GM12878 (cell line): ENCODE data around the gene ZNRF3. TPM values are rescaled to one million over a fixed set of nuclear protein-coding genes. Genes with fewer than 3 reads are reported as not detected.

Experiments used
- ATAC-seq: fragments of 200-7000 bp; cut with Tn5 transposase; 3 replicates; pipeline ENCODE4 v1.9.1; 2020; ENCODE audit warnings: mild to moderate bottlenecking, moderate library complexity
- BruUV-seq: library from RNA; stranded (reverse); fragments of 400-500 nt; replicated peaks from 2 replicates; lab custom pipeline; 2021; lab: Mats Ljungman, UMichigan
- CTCF ChIA-PET: fragments of 300-600 bp; sonication (Branson Sonifier 250); formaldehyde crosslinking; extraction: SDS; loops from one replicate; lab custom pipeline; 2021; ENCODE audit warnings: inconsistent platforms; lab: Yijun Ruan, JAX
- POLR2A ChIA-PET: fragments of 350-600 bp; formaldehyde crosslinking; extraction: SDS; loops from one replicate; lab custom pipeline; 2021; ENCODE audit warnings: inconsistent platforms; lab: Charles Lee
- RAD21 ChIA-PET: fragments of 300-600 bp; sonication (Branson Sonifier 250); formaldehyde crosslinking; loops from one replicate; lab custom pipeline; 2023; ENCODE audit warnings: antibody characterized with exemption; ENCODE audit not compliant: unreplicated experiment; lab: Charles Lee
- SMC1A ChIA-PET: fragments of 300-600 bp; sonication (Branson Sonifier 250); formaldehyde crosslinking; loops from one replicate; lab custom pipeline; 2023; ENCODE audit not compliant: unreplicated experiment, uncharacterized antibody; lab: Charles Lee
- DNase-seq: peaks from one replicate; pipeline ENCODE4 v3.0.0-alpha.2; 2011; ENCODE audit warnings: low read depth, low spot score
- FAIRE-seq: peaks from 3 replicates; lab custom pipeline; 2011; peaks lifted over from hg19 to GRCh38; lab: Jason Lieb, UNC
- H2AFZ ChIP-seq: 2 replicates; pipeline ENCODE4 v1.6.0; 2011; ENCODE audit warnings: low read depth, low read length, control low read depth; ENCODE audit not compliant: control insufficient read depth
- H3K27ac ChIP-seq: 2 replicates; pipeline ENCODE4 v1.5.1; 2011; ENCODE audit warnings: control low read depth; ENCODE audit not compliant: control insufficient read depth, insufficient read depth
- H3K27me3 ChIP-seq, 2 experiments: replicated peaks in 1 of 2; 2 replicates each; pipeline versions ENCODE4 v1.6.0 to v1.6.1; 2011; ENCODE audit warnings: low read length in 1 of 2; ENCODE audit not compliant: control insufficient read depth in 2 of 2, insufficient read depth in 2 of 2
- H3K36me3 ChIP-seq, 2 experiments: 2 replicates each; pipeline ENCODE4 v1.5.1; 2011; ENCODE audit warnings: low read length in 1 of 2; ENCODE audit not compliant: control insufficient read depth in 2 of 2, insufficient read depth in 2 of 2
- H3K4me1 ChIP-seq: 2 replicates; pipeline ENCODE4 v1.6.1; 2011; ENCODE audit warnings: mild to moderate bottlenecking, low read length, moderate library complexity, mixed read lengths; ENCODE audit not compliant: control insufficient read depth, insufficient read depth
- H3K4me2 ChIP-seq: 2 replicates; pipeline ENCODE4 v1.6.0; 2011; ENCODE audit warnings: control low read depth; ENCODE audit not compliant: control insufficient read depth, insufficient read depth
- H3K4me3 ChIP-seq: fragments of 200-600 bp; sonication (generic); 2 replicates; pipeline ENCODE4 v1.5.1; 2016
- H3K79me2 ChIP-seq: 2 replicates; pipeline ENCODE4 v1.6.0; 2011; ENCODE audit warnings: low read length; ENCODE audit not compliant: control insufficient read depth, insufficient read depth
- H3K9ac ChIP-seq: 2 replicates; pipeline ENCODE4 v1.8.0; 2011; ENCODE audit warnings: low read length, control low read depth, mixed read lengths; ENCODE audit not compliant: control insufficient read depth, insufficient read depth
- H3K9me3 ChIP-seq: replicated peaks from 3 replicates; pipeline ENCODE4 v1.5.1; 2011; ENCODE audit warnings: mild to moderate bottlenecking, low read length; ENCODE audit not compliant: control insufficient read depth, insufficient read depth
- H4K20me1 ChIP-seq: 2 replicates; pipeline ENCODE4 v1.6.0; 2011; ENCODE audit not compliant: control insufficient read depth, insufficient read depth
- CREM ChIP-seq: IDR thresholded peaks from 2 replicates; pipeline ENCODE4 v1.6.1; 2014; ENCODE audit warnings: antibody characterized with exemption, low read depth
- EGR1 ChIP-seq, 2 experiments: IDR thresholded peaks; 1 replicate in 1 of 2; 2 replicates in 1 of 2; pipeline ENCODE4 v1.6.1; 2011 to 2012; ENCODE audit warnings: low read depth in 2 of 2, low read length in 2 of 2, borderline replicate concordance in 1 of 2, mild to moderate bottlenecking in 1 of 2, moderate library complexity in 1 of 2
- ETV6 ChIP-seq, 2 experiments: fragments of 450-650 bp in 1 of 2; IDR thresholded peaks in 1 of 2; conservative IDR thresholded peaks in 1 of 2; 2 replicates each; pipeline ENCODE4 v1.6.1; 2014; ENCODE audit warnings: antibody characterized with exemption in 1 of 2, borderline replicate concordance in 1 of 2, low read depth in 1 of 2, mild to moderate bottlenecking in 1 of 2, moderate library complexity in 1 of 2
- HDGF ChIP-seq: fragments of 450-650 bp; IDR thresholded peaks from 2 replicates; pipeline ENCODE4 v1.6.1; 2016; ENCODE audit warnings: antibody characterized with exemption
- JUND ChIP-seq: IDR thresholded peaks from 2 replicates; pipeline ENCODE4 v1.6.1; 2012; ENCODE audit warnings: low read depth, mild to moderate bottlenecking, low read length, improper control_type of control experiment, moderate library complexity
- KLF5 ChIP-seq: fragments of 450-650 bp; IDR thresholded peaks from 2 replicates; pipeline ENCODE4 v1.6.1; 2014; ENCODE audit warnings: mild to moderate bottlenecking; ENCODE audit not compliant: partially characterized antibody
- POLR2A ChIP-seq: IDR thresholded peaks from 2 replicates; pipeline ENCODE4 v1.6.1; 2011; ENCODE audit warnings: low read depth, mild to moderate bottlenecking, low read length
- RFX5 ChIP-seq: IDR thresholded peaks from 2 replicates; pipeline ENCODE4 v1.6.1; 2011; ENCODE audit warnings: low read depth, low read length, improper control_type of control experiment
- RUNX3 ChIP-seq: IDR thresholded peaks from 2 replicates; pipeline ENCODE4 v1.6.1; 2012; ENCODE audit warnings: low read length, inconsistent platforms
- SPI1 ChIP-seq: IDR thresholded peaks from 2 replicates; pipeline ENCODE4 v1.6.1; 2011; ENCODE audit warnings: low read depth, mild to moderate bottlenecking, low read length, moderate library complexity, borderline replicate concordance; ENCODE audit not compliant: insufficient read depth
- ZNF24 ChIP-seq: fragments of 450-650 bp; IDR thresholded peaks from 2 replicates; pipeline ENCODE4 v1.6.1; 2017; ENCODE audit warnings: antibody characterized with exemption, mild to moderate bottlenecking
- WGBS: methylation state at CpG from one replicate; pipeline ENCODE4 v1.1.6; 2016; ENCODE audit warnings: low lambda C conversion rate; ENCODE audit not compliant: insufficient replicate concordance, insufficient coverage; ENCODE audit errors: missing lambda C conversion rate; 5-methylcytosine and 5-hydroxymethylcytosine counted together
- in situ Hi-C: fragments of 300-500 bp; cut with MboI; formaldehyde crosslinking; loops from 9 replicates; pipeline ENCODE4 v1.14.3; 2018; ENCODE audit warnings: mixed read lengths
- intact Hi-C: fragments of 100-400 bp; cut with micrococcal nuclease; formaldehyde crosslinking; loops from one replicate; pipeline ENCODE4 v1.14.2; 2022; ENCODE audit not compliant: unreplicated experiment
- polyA plus RNA-seq, 11 experiments: library from polyadenylated mRNA; depleted of rRNA in 4 of 11; unstranded in 6 of 11; stranded (reverse) in 5 of 11; fragments of >200 nt; fragmentation: Nextera tagmentation in 4 of 11; fragmentation: Illumina TruSeq in 1 of 11; extraction: Ambion mirVana in 4 of 11; extraction: Trizol in 1 of 11; gene quantifications; 1 replicate in 1 of 11; 2 replicates in 10 of 11; pipeline versions ENCODE4 v1.2.1 to v1.2.3, GENCODE V29; 2011 to 2016; ENCODE audit warnings: inconsistent platforms in 2 of 11, missing spikeins in 2 of 11, low read depth in 1 of 11
- total RNA-seq, 4 experiments: library from RNA; depleted of rRNA in 3 of 4; stranded (reverse); fragments of >200 nt in 3 of 4; fragmentation: Illumina TruSeq in 1 of 4; extraction: Trizol in 1 of 4; gene quantifications; 2 replicates each; pipeline versions ENCODE4 v1.2.1 to v1.2.3, GENCODE V29; 2013 to 2021
- TF ChIP-seq, protein P1 (sequence below): fragments of 450-650 bp; IDR thresholded peaks from 2 replicates; pipeline ENCODE4 v1.6.1; 2017; ENCODE audit warnings: mild to moderate bottlenecking, moderate library complexity
- TF ChIP-seq, protein P2 (sequence below): IDR thresholded peaks from 2 replicates; pipeline ENCODE4 v1.6.1; 2012; ENCODE audit warnings: low read depth, low read length, improper control_type of control experiment

ZNRF3 gene
- total and polyA plus RNA-seq, 10 of the 15 experiments (the other 5 are each of a cell fraction or from before 2014, with no cell fraction given), result 0.05 to 2.4 (median 0.46) TPM

DNA sequence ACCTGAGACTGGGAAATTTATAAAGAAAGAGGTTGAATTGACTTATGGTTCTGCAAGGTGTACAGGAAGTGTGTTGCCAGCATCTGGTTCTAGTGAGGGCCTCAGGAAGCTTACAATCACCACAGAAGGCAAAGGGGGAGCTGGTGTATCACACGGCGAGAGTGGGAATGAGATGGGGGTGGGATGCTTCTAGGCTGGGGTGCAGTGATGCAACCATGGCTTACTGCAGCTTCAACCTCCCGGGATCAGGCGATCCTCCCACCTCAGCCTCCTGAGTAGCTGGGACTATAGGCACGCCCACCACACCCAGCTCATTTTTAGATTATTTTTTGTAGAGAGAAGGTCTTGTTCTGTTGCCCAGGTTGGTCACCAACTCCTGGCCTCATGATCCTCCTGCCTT, 117.3 kb downstream of the ZNRF3 start:
- CTCF ChIA-PET, result interaction anchor here (0.6 to 2.0 kb wide), 3 partner anchors 15 to 77 kb away, joined by 3 to 4 read pairs (median 3); no protein-coding TSS in a partner anchor
- no peak overlapping the region for H3K27ac ChIP-seq
- intact Hi-C loops (no loop called here), in situ Hi-C loops (no loop called here)
- BruUV-seq, result no TSS peak
- RAD21 ChIA-PET, result interaction anchor here (1.2 to 1.4 kb wide), 3 partner anchors 12 to 15 kb away, joined by 3 to 7 read pairs (median 4); no protein-coding TSS in a partner anchor
- POLR2A ChIA-PET, result interaction anchor here (0.6 to 2.3 kb wide), 8 partner anchors 10 to 92 kb away, joined by 3 to 10 read pairs (median 4); no protein-coding TSS in a partner anchor
- H3K36me3 ChIP-seq, result no peaks in the 10 kb centered on the region
- no peaks in the 10 kb centered on the region for H3K9me3 ChIP-seq
- WGBS, result 76% methylated on average over 5 of the region's 5 CpGs
- no peak for DNase-seq
- H4K20me1 ChIP-seq, result no peaks in the 10 kb centered on the region
- no peak for FAIRE-seq
- H3K9ac ChIP-seq, result no peak overlapping the region
- H3K79me2 ChIP-seq, result no peaks in the 10 kb centered on the region
- no peak overlapping the region for H3K4me2 ChIP-seq
- SMC1A ChIA-PET, result interaction anchor here (1.1 to 6.9 kb wide), 7 partner anchors 12 to 73 kb away, joined by 4 to 50 read pairs (median 10); no protein-coding TSS in a partner anchor
- H2AFZ ChIP-seq, result no peak overlapping the region
- H3K27me3 ChIP-seq, result no peaks in the 10 kb centered on the region
- no peaks in the 10 kb centered on the region for H3K4me1 ChIP-seq
- TF ChIP-seq HDGF (no peak), EGR1 (IDR thresholded peaks at IDR 0.05; ENCODE audit: borderline replicate concordance in 1 of 2, low read depth in 2 of 2, low read length in 2 of 2) (no peak), POLR2A (no peak), ETV6 (conservative IDR thresholded peaks at IDR 0.05 in 1 of 2, IDR thresholded peaks at IDR 0.05 in 1 of 2; ENCODE audit: borderline replicate concordance in 1 of 2, low read depth in 1 of 2) (no peak), RUNX3 (no peak), CREM (no peak), SPI1 (no peak), KLF5 (no peak), JUND (no peak), ZNF24 (no peak), RFX5 (no peak)
- TF ChIP-seq, protein P1, sequence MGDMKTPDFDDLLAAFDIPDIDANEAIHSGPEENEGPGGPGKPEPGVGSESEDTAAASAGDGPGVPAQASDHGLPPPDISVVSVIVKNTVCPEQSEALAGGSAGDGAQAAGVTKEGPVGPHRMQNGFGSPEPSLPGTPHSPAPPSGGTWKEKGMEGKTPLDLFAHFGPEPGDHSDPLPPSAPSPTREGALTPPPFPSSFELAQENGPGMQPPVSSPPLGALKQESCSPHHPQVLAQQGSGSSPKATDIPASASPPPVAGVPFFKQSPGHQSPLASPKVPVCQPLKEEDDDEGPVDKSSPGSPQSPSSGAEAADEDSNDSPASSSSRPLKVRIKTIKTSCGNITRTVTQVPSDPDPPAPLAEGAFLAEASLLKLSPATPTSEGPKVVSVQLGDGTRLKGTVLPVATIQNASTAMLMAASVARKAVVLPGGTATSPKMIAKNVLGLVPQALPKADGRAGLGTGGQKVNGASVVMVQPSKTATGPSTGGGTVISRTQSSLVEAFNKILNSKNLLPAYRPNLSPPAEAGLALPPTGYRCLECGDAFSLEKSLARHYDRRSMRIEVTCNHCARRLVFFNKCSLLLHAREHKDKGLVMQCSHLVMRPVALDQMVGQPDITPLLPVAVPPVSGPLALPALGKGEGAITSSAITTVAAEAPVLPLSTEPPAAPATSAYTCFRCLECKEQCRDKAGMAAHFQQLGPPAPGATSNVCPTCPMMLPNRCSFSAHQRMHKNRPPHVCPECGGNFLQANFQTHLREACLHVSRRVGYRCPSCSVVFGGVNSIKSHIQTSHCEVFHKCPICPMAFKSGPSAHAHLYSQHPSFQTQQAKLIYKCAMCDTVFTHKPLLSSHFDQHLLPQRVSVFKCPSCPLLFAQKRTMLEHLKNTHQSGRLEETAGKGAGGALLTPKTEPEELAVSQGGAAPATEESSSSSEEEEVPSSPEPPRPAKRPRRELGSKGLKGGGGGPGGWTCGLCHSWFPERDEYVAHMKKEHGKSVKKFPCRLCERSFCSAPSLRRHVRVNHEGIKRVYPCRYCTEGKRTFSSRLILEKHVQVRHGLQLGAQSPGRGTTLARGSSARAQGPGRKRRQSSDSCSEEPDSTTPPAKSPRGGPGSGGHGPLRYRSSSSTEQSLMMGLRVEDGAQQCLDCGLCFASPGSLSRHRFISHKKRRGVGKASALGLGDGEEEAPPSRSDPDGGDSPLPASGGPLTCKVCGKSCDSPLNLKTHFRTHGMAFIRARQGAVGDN, result no peak
- TF ChIP-seq, protein P2, sequence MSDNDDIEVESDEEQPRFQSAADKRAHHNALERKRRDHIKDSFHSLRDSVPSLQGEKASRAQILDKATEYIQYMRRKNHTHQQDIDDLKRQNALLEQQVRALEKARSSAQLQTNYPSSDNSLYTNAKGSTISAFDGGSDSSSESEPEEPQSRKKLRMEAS, result no peak
- no peak overlapping the region for H3K4me3 ChIP-seq
- no peak for ATAC-seq
